NCI-H146 treated with DMSO at 0.1 percent for 48 hours (cell line): Measurements from ENCODE around the gene HOXC12.

Source experiments
- DNase-seq: peaks from one replicate; lab custom pipeline; 2025; ENCODE audit not compliant: unreplicated experiment; lab: John Stamatoyannopoulos, UW

The HOXC12 gene

GRCh38 chr12:53954694-53955035 is at the start of gene HOXC12:
Gene HOXC12 (plus strand): TSS chr12:53954903. CDS start chr12:53954930, 27 bp downstream.
- DNase-seq = no peak

DNA sequence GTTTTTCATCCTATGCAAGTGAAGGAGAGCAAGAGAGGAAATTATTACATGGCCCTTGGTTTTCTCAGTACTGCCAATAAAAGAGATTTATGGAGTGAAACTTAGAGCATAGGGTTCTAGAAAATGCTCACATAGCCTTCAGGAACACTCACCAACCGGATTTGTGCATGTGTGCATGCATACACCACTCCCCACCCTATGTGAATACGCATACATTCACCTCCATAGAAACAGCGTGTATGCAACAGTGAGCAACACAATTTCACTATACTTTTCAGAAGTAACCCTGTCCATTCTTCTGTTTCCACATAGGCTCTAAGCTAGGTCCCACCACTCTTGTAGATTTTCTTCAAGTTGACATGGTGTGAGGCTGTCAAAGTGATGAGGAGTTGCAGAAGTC is 47.6 kb upstream of the HOXC12 start:
- no peak for DNase-seq

GRCh38 chr12:53916788-53917655 is 37.7 kb upstream of the HOXC12 start:
- no peak for DNase-seq

DNA sequence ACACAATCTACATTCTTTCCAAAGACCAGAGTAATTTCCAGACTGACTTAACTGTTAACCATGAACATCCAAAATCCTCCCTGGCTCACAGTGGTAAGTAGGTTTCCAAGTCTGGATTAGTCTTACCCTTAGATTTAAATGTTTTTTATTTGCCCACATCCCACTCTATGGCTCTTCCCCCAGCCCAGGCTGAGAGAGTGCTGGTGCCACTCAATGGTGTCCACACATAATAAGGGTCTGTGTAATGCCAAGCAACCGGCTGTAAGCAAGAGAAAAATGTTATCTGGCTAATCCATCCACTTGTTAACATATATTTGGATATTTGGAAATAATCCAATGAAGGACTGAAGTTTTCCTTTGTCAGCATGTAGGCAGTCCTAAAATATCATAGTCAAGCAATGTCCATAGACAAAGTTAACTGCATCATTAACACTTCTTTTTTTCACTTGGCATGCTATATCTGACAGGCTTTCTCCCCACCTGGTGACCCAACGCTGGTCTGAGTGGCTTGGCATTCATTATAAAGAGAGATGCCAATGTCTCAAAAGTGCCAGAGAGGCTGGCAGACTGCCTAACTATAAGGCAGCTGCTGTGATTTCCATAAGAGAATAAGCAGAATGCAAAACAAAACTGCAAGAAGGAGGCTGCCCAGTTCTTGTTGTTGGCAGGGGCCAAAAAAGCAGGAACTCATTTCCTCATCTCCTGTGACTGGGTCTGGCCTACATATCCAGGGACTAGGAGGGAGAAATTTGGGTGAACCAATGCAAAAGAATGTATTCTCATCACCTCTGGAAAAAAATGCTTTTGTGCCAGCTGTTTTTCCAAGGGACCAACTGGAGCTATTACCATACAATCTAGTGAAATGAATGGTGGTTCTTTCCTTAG is 29.9 kb upstream of the HOXC12 start:
- DNase-seq = no peak

DNA sequence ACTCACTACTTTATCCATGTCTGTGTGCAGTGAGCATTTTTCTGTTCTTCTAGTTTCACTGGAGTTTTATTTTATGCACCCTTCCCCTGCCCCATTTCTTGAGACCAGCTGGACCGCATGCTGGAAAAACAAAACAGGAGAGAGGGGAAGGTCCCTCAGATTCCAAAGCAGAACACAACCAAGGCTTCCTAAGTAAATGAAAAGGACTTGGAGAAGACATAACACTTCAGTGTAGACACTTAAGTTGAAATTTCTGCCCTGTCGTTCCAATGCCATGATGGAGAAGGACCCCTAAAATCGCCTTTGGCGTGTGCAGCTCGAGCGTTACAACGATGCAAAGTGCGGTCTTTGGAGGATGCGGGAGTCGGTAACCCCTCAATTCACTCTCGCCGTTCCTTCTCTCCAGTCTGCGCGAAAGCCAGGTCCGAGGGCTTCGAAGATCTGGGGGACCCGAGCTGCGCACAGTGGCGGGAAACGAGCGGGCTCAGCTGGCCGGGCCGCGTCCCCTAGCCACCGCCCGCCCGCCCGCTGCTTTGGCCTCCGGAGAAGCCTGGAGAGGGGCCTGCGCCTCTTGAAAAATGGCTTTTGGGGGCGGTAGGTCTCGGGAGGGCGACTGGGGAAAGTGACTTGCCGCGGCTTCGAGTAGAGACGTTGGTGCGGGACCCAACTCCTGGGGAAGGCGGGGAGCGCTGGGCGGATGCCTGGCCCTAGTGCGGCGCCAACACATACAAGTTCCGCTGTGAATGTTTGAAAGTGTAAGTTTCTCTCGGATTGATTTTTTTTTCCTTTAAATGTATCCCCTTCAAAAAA is 27.3 kb upstream of the HOXC12 start:
- no peak for DNase-seq

GRCh38 chr12:53928054-53928835 is 26.5 kb upstream of the HOXC12 start:
- no peak for DNase-seq

DNA sequence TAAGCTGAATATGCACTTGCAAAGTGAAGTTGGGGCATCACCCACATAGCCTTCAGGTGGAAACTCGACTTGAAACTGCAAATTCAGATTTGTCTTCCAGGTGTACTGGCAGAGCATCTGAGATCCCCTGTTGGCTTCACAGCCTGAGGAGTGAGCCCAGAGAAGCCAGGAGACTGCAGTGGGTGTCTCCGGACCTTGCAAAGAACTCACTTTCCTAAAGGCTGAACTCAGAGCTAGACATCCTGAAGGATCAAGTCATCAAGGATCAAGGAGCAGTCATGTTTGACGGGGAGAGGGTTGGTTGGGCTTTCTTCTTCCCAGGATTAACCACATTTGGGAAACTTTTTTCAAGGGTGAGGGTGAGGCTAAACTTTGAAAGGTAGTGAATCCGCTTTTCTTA is 25.2 kb upstream of the HOXC12 start:
- DNase-seq = no peak

DNA sequence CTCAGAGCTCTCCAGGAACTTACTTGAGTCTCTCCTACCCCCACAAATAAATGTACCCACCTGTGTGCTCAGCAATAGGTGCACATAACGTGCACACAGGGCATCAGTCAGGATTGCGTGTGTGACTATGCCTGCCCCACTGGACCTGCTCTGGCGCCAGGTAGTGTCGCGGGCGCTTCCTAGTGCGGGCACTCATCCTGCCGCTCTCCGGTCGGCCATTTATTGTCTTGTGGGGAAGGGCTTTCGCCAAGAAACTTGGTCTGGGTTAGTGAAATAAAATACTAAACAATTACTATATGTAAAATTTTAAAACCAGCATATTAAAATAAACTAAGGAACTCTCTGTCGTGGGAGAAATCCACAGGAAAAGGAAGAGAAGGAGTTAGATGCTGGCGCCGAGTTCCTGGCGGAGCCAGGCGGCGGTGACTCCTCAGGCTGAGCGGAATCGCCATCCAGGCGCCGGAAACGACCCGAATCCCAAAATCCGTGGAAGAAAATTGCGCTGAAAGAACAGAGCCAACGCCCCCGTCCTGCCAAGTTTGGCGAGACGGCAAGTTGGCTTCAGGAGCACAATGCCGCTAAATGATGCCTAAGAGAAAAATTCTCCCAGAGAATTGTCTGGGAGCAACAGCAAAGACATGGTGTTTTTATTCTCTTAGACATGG is 24.0 kb upstream of the HOXC12 start:
- no peak for DNase-seq

GRCh38 chr12:53931844-53932581 is 22.7 kb upstream of the HOXC12 start:
- DNase-seq = no peak

- no peak for DNase-seq
Observed at GRCh38 chr12:53932915-53933314, 21.8 kb upstream of the HOXC12 start.

DNA sequence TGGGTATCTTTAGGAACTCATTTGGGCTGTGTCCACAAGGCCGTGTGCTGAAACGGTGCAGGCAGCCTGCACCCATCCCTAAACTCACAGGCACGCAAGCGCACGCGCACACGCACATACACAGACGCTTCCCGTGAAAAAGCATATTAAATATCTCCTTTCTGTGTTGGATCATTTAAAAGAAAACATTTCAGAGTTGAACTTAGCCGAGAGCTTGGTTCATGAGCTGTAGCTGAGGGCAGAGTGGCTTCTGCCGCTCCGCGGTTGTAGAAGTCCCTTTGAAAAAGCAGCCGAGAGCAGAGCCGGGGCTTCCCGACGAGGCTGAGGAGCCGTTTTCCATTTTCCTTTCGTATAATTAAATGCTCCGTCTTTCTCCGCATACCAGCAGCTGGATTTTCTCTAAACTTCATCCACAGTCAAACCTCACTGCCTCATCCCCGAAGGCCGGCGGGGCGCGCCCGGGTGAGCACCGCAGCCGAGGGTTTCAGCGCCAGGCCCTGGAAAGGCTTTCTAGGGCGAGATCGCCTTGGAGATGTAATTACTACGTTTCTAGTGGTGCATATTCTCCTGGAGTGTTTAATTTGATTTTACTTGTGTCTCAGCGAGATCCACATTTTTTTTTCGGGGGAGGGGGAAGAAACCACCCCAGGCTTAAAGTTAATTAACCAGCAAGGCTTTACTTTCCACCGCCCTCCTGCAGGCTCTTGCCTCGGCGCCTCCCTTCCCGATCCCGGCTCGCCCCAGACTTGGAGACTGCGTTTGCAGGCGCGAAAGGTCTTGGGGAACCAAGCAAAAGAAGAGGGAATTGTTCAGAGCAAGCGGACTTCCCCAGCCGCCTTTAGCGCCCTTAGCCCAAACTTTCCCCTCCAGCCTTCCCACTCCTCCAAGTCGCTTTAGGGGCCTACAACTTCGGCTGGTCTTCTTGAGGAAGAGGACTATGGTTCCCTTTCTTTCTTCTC is 19.0 kb upstream of the HOXC12 start:
- no peak for DNase-seq

DNA sequence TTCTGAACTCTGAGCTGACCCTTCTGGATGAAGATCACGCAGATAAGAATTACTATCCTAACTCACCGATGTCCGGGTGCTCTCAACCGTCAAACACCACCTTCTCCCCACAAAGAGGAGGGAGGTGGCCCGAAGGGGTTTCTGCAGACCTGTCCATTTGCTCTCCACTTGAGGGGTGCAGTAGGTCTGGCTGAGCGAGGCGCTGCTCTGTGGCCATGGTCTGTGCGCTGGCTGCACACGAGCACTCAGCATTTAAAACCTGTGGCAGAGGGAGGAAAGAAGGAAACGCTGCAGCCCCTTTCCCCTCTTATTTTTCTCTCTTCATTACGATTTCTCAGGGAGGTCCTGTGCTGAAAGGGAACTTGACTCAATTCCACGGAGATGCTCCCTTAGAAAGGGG is 17.6 kb upstream of the HOXC12 start:
- DNase-seq = no peak

DNA sequence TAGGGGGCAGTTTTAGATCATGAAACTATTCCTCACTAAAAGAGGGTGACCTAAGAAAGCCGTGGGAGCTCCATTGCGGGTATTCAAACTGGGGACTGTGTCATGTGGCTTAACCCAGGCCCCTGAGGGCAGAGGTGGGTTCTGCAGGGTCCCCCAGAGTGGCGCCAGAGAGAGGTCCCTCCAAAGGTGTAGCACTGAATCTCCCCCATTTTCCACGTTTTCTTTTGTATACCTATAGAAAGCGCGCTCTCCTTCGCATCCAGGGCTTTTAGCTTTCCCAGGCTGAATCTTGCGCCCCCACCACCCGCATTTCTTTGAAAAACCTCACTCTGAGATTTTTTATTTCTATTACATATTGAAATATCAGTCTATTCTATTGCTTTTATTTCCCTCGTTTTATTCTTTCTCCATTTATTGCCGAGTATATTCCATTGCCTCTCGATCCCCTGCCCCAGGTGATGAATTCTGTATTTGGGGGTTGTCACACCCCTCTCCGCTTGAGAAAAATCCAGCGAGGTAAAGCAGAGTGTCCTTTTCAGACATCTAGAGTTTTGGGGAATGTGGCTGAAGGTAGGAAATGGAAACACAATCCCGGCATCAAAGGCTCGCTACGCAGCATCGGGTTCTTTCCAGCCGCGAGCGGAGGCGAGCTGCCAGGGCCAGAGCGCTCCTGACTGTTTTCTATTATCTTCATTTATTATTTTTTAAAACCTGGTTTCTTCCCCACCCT is 16.9 kb upstream of the HOXC12 start:
- DNase-seq = no peak

DNA sequence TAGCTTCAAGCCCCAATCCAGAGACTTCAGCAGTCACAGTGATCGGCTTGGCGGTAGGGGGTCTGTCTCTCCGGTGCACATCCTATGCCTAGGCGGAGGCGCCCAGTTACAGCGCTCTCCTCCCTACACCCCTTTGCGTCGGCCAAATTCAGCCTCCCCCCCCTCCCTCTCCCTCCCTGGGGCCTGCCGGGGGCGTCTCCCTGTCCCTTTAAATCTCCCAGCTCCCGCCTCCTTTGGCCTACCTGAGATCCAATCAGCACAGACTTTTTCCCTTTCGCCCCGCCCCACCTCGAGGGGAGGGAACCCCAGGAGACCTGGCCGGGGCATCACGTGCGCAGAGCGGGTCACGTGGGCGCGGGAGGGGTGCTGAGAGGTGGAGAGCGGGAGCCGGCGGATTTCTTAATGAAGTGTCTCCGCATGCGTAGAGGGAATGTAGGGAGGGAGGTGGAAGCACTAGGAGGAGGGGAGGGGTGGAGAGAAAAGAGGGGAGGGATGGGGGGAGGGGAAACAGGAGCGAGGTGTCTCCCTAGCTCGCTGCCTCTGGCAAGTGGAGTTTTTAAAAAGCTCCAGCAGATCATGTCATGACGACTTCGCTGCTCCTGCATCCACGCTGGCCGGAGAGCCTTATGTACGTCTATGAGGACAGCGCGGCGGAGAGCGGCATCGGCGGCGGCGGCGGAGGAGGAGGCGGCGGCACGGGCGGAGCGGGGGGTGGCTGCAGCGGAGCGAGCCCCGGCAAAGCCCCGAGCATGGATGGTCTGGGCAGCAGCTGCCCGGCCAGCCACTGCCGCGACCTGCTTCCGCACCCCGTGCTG is 16.2 kb upstream of the HOXC12 start, which contains the start of gene HOXC13:
Gene HOXC13, plus strand, starts transcription at position 506 of the 815 bp plus-strand sequence. Its CDS starts 76 bp downstream, at position 582.
- no peak for DNase-seq

DNA sequence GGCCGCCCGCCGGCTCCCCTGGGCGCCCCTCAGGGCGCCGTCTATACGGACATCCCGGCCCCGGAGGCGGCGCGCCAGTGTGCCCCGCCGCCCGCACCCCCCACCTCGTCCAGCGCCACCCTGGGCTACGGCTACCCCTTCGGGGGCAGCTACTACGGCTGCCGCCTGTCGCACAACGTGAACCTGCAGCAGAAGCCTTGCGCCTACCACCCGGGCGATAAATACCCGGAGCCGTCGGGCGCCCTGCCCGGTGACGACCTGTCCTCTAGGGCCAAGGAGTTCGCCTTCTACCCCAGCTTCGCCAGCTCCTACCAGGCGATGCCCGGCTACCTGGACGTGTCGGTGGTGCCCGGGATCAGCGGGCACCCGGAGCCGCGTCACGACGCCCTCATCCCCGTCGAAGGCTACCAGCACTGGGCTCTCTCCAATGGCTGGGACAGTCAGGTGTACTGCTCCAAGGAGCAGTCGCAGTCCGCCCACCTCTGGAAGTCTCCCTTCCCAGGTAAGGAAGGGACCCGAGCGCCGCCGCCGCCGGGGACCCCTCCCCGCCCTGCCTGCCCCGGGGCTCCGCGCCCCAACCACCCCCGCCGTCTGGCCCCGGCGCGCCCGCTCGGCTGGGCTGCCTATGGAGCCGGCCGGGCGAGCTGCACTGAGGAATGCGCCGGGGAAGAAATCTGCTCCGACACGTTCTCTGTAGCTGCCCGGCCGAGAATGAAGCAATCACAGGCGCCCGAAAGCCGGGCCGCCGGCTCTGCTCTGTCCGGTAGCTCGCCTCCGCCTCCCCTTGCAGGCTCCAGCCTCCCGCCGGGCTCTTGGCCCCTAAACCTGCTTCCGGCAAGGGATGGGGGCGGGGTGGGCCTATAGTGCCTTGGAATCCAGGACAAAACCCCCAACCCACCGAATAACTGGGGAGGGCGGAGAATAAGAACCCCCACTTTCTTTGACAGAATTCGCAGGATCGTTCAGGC is 15.3 kb upstream of the HOXC12 start:
- DNase-seq = no peak
